ENCODE data around the gene ZMYND10. TPM values are rescaled to one million over a fixed set of nuclear protein-coding genes. Genes with fewer than 3 reads are reported as not detected.
A peak's percentile ranks its signal among the peaks of the same experiment; 100 is the strongest.

The ZMYND10 gene
- total RNA-seq, 1 experiment from 2014 or later, result 1.4 TPM

- peak overlapping the region; percentile 45 for H3K4me2 ChIP-seq (ENCODE audit: insufficient read depth, insufficient read length, low read length)
- no peak overlapping the region for H3K18ac ChIP-seq (ENCODE audit: insufficient read length, low read depth, low read length)
- H3T11ph ChIP-seq (ENCODE audit: low read length), result no peak overlapping the region
- peaks cover 25 to 27% of the 10 kb centered on the region in 2 experiments for H3K4me1 Mint-ChIP-seq
- no peak overlapping the region for H4K5ac ChIP-seq (ENCODE audit: insufficient read length, low read depth, low read length)
- H2BK15ac ChIP-seq (ENCODE audit: low read depth, low read length), result no peak overlapping the region
- H3K27me3 ChIP-seq (ENCODE audit: insufficient read depth, low read length), result no peaks in the 10 kb centered on the region
- no peak overlapping the region for H2BK120ac ChIP-seq (ENCODE audit: low read depth, low read length, poor library complexity, severe bottlenecking)
- H2AFZ ChIP-seq (ENCODE audit: low read length), result no peak overlapping the region
- peak overlapping the region; percentile 87 to 99 for H3K4me3 Mint-ChIP-seq
- no peak overlapping the region for H4K91ac ChIP-seq (ENCODE audit: insufficient read length, low read depth, low read length)
- peaks cover 6% of the 10 kb centered on the region for H3K23me2 ChIP-seq (ENCODE audit: insufficient read length, low read depth, low read length, poor library complexity, severe bottlenecking)
- WGBS (ENCODE audit: extremely low coverage, insufficient read length, low lambda C conversion rate), result no CpG with 5 or more reads among the region's 12 CpGs
- H3K14ac ChIP-seq (ENCODE audit: insufficient read depth, low read length), result no peak overlapping the region
- H3K9me3 Mint-ChIP-seq, result peaks cover 0 to 6% of the 10 kb centered on the region in 2 experiments; a peak in 4 of 5 replicates
- no peaks in the 10 kb centered on the region for H3K9me3 ChIP-seq (ENCODE audit: control insufficient read depth, low read depth, low read length)
- no peaks in the 10 kb centered on the region for H4K20me1 ChIP-seq (ENCODE audit: control insufficient read depth, insufficient read depth, insufficient read length)
- peak overlapping the region; percentile 3 for H2BK12ac ChIP-seq (ENCODE audit: insufficient read length, low read depth, low read length)
- H3K9ac ChIP-seq (ENCODE audit: extremely low read depth, insufficient read length, low read length), result peak overlapping the region; percentile 17
- H3K27me3 Mint-ChIP-seq (ENCODE audit: low read depth), result no peaks in the 10 kb centered on the region
- no peak overlapping the region for H3K4ac ChIP-seq (ENCODE audit: low read depth, low read length)
- H3K56ac ChIP-seq (ENCODE audit: insufficient read length, low read depth, low read length), result no peak overlapping the region
- H2BK20ac ChIP-seq (ENCODE audit: low read depth, low read length, poor library complexity, severe bottlenecking), result no peak overlapping the region
- no peaks in the 10 kb centered on the region for H3K4me1 ChIP-seq (ENCODE audit: insufficient read depth, low read length)
- TF ChIP-seq CTCF (conservative IDR thresholded peaks at IDR 0.05), result no peak
- no peak overlapping the region for H3K23ac ChIP-seq (ENCODE audit: insufficient read length, low read depth, low read length)
- H3K27ac Mint-ChIP-seq, result peak overlapping the region in 2 of 3 experiments; percentile 20 to 96; a peak in 2 of 7 replicates
- no peak overlapping the region for H2BK5ac ChIP-seq (ENCODE audit: insufficient read length, low read length)
- H3K79me1 ChIP-seq (ENCODE audit: insufficient read depth, low read depth, low read length, poor library complexity, severe bottlenecking), result no peaks in the 10 kb centered on the region
- H3K79me2 ChIP-seq (ENCODE audit: insufficient read depth, low read length), result no peaks in the 10 kb centered on the region
- no peak for DNase-seq
- no peak overlapping the region for H2AK5ac ChIP-seq (ENCODE audit: insufficient read length, low read length)
- H3K27ac ChIP-seq (ENCODE audit: insufficient read length, low read depth, low read length), result peak overlapping the region; percentile 21
- peaks cover 0 to 8% (median 1%) of the 10 kb centered on the region in 3 experiments; a peak in 1 of 7 replicates for H3K36me3 Mint-ChIP-seq (ENCODE audit: insufficient read depth in 1 of 3, low read depth in 3 of 3)
- no peak overlapping the region for H4K8ac ChIP-seq (replicated peaks; ENCODE audit: insufficient read length, low read depth, low read length)
Measured at GRCh38 chr3:50299929-50300680, 45.4 kb downstream of the ZMYND10 start.
